CD14-positive monocyte (primary cell): ENCODE data around the gene SLC10A4. TPM values are rescaled to one million over a fixed set of nuclear protein-coding genes. Genes with fewer than 3 reads are reported as not detected.
"Not testable (repeated sequence)": the region's sequence is repeated elsewhere in the genome, so short reads cannot be mapped to it uniquely, and the experiment has no call there.

Source experiments
- DNase-seq, 3 donors: peaks; one replicate each; pipeline ENCODE4 v3.0.0-alpha.2; 2011 to 2022
- H2AFZ ChIP-seq: 2 replicates; pipeline ENCODE4 v1.6.0; 2012; ENCODE audit warnings: mild to moderate bottlenecking, low read depth, low read length, inconsistent platforms; ENCODE audit not compliant: insufficient read depth, poor library complexity, severe bottlenecking
- H3K27ac ChIP-seq, 2 donors: 1 replicate in 1 of 2; 2 replicates in 1 of 2; pipeline ENCODE4 v1.5.1; 2012 to 2013; ENCODE audit warnings: low read length in 2 of 2, control low read depth in 1 of 2, inconsistent platforms in 1 of 2, low read depth in 1 of 2, mild to moderate bottlenecking in 1 of 2
- H3K27me3 ChIP-seq, 2 donors: one replicate each; pipeline versions ENCODE4 v1.6.0 to v1.6.1; 2011 to 2013; ENCODE audit warnings: low read length in 2 of 2; ENCODE audit not compliant: control insufficient read depth in 2 of 2, insufficient read depth in 2 of 2
- H3K36me3 ChIP-seq, 2 donors: replicated peaks in 1 of 2; 1 replicate in 1 of 2; 2 replicates in 1 of 2; pipeline versions ENCODE4 v1.5.1 to v1.6.1; 2012 to 2013; ENCODE audit warnings: low read length in 2 of 2, control low read depth in 1 of 2, inconsistent platforms in 1 of 2, mild to moderate bottlenecking in 1 of 2; ENCODE audit not compliant: insufficient read depth in 2 of 2, control insufficient read depth in 1 of 2
- H3K4me1 ChIP-seq, 2 donors: 1 replicate in 1 of 2; 2 replicates in 1 of 2; pipeline versions ENCODE4 v1.5.1 to v1.6.1; 2012 to 2013; ENCODE audit warnings: low read length in 2 of 2, control low read depth in 1 of 2, inconsistent platforms in 1 of 2, mild to moderate bottlenecking in 1 of 2, moderate library complexity in 1 of 2; ENCODE audit not compliant: insufficient read depth in 2 of 2, control insufficient read depth in 1 of 2
- H3K4me2 ChIP-seq: replicated peaks from 2 replicates; pipeline ENCODE3; 2012; ENCODE audit warnings: low read length, moderate library complexity, mild to moderate bottlenecking; ENCODE audit not compliant: poor library complexity, severe bottlenecking; ENCODE audit errors: extremely low read depth
- H3K4me3 ChIP-seq, 3 experiments: fragments of 200-600 bp in 1 of 3; sonication (generic) in 1 of 3; replicated peaks in 1 of 3; 1 replicate in 2 of 3; 2 replicates in 1 of 3; pipeline ENCODE4 v1.5.1; 2011 to 2013; ENCODE audit warnings: low read length in 3 of 3, mild to moderate bottlenecking in 3 of 3, control low read depth in 2 of 3, low read depth in 2 of 3, inconsistent platforms in 1 of 3, moderate library complexity in 1 of 3
- H3K79me2 ChIP-seq: 2 replicates; pipeline ENCODE4 v1.6.0; 2012; ENCODE audit warnings: mild to moderate bottlenecking, control low read depth, inconsistent platforms, low read length, moderate library complexity; ENCODE audit not compliant: insufficient read depth
- H3K9ac ChIP-seq: 2 replicates; pipeline ENCODE4 v1.6.0; 2017; ENCODE audit warnings: low read length, mild to moderate bottlenecking; ENCODE audit not compliant: insufficient read depth, poor library complexity, severe bottlenecking
- H3K9me3 ChIP-seq, 2 donors: replicated peaks in 1 of 2; 1 replicate in 1 of 2; 2 replicates in 1 of 2; pipeline versions ENCODE4 v1.5.1 to v1.6.1; 2012 to 2013; ENCODE audit warnings: low read length in 2 of 2, control low read depth in 1 of 2; ENCODE audit not compliant: control insufficient read depth in 1 of 2, insufficient read depth in 1 of 2
- H4K20me1 ChIP-seq: 2 replicates; pipeline ENCODE4 v1.6.0; 2012; ENCODE audit warnings: mild to moderate bottlenecking, low read length, control low read depth, moderate library complexity; ENCODE audit not compliant: insufficient read depth
- H3K27ac Mint-ChIP-seq, 7 donors: one replicate each; pipeline ENCODE4 v1.8.0; 2020; ENCODE audit warnings: mild to moderate bottlenecking in 7 of 7, mixed read lengths in 7 of 7, moderate library complexity in 6 of 7, inconsistent platforms in 2 of 7
- H3K27me3 Mint-ChIP-seq, 3 donors: one replicate each; pipeline ENCODE4 v1.8.0; 2021 to 2022; ENCODE audit warnings: low read depth in 3 of 3, mild to moderate bottlenecking in 3 of 3, mixed read lengths in 3 of 3, moderate library complexity in 3 of 3, inconsistent platforms in 1 of 3
- H3K36me3 Mint-ChIP-seq, 2 donors: one replicate each; pipeline ENCODE4 v1.8.0; 2020; ENCODE audit warnings: mixed read lengths in 2 of 2, inconsistent platforms in 1 of 2, mild to moderate bottlenecking in 1 of 2
- H3K4me1 Mint-ChIP-seq: one replicate; pipeline ENCODE4 v1.8.0; 2020; ENCODE audit warnings: mild to moderate bottlenecking, mixed read lengths
- H3K4me3 Mint-ChIP-seq, 2 donors: one replicate each; pipeline ENCODE4 v1.8.0; 2020; ENCODE audit warnings: mild to moderate bottlenecking in 2 of 2, mixed read lengths in 2 of 2, moderate library complexity in 1 of 2
- H3K9me3 Mint-ChIP-seq, 7 donors: one replicate each; pipeline ENCODE4 v1.8.0; 2020 to 2022; ENCODE audit warnings: mixed read lengths in 7 of 7, mild to moderate bottlenecking in 6 of 7, moderate library complexity in 6 of 7, inconsistent platforms in 2 of 7
- CTCF ChIP-seq: fragments of 200-600 bp; IDR thresholded peaks from one replicate; pipeline ENCODE4 v1.8.0; 2022; ENCODE audit warnings: antibody characterized with exemption, mild to moderate bottlenecking
- WGBS: methylation state at CpG from one replicate; pipeline ENCODE4 v1.1.5; 2013; ENCODE audit warnings: missing lambda C conversion rate; ENCODE audit not compliant: insufficient coverage; 5-methylcytosine and 5-hydroxymethylcytosine counted together
- intact Hi-C, 2 donors: fragments of 100-400 bp; cut with micrococcal nuclease; formaldehyde crosslinking; loops; one replicate each; pipeline versions ENCODE4 v1.15.0 to v1.15.1; 2023
- polyA plus RNA-seq, 3 donors: library from polyadenylated mRNA; depleted of rRNA in 1 of 3; unstranded in 2 of 3; stranded (reverse) in 1 of 3; fragments of 300-500 nt in 2 of 3; fragments of >200 nt in 1 of 3; fragmentation: Illumina TruSeq in 2 of 3; gene quantifications; 1 replicate in 2 of 3; 2 replicates in 1 of 3; pipeline ENCODE4 v1.2.3, GENCODE V29; 2012 to 2021

SLC10A4 gene
- polyA plus RNA-seq, 3 donors, result not detected

DNA sequence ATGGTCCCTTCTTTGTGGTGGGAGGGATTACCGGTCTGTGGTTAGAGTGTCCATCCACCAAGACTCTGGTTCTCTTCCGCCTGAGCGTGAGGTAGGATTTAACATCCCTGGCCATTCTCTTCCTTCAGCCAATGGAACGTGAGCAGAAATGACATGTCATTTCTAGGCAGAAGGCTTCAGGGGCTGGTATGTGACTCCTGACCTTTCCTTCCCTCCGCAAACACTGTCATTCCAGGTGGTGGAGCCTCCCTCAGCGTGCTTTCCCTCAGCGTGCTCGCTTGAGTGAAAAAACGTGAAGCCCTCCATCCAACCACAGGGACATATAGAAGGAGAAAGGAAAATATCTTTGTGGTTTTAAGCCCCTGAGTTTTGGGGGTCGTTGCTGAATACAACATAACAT lies 34.0 kb upstream of the SLC10A4 start:
- Mint-ChIP-seq H3K36me3 (no peaks in the 10 kb centered on the region), H3K27me3 (peaks cover 0 to 2% (median 2%) of the 10 kb centered on the region in 3 donors), H3K9me3 (peaks cover 0 to 5% (median 0%) of the 10 kb centered on the region in 7 donors), H3K4me3 (no peak overlapping the region), H3K27ac (no peak overlapping the region), H3K4me1 (no peaks in the 10 kb centered on the region)
- WGBS, result 100% methylated on average over 4 of the region's 10 CpGs
- no peak for DNase-seq
- Histone ChIP-seq H3K4me2 (no peak overlapping the region), H3K79me2 (no peaks in the 10 kb centered on the region), H3K27ac (no peak overlapping the region), H3K27me3 (no peaks in the 10 kb centered on the region), H4K20me1 (no peaks in the 10 kb centered on the region), H2AFZ (no peak overlapping the region), H3K9ac (no peak overlapping the region), H3K9me3 (no peaks in the 10 kb centered on the region), H3K36me3 (no peaks in the 10 kb centered on the region), H3K4me1 (no peaks in the 10 kb centered on the region), H3K4me3 (no peak overlapping the region)
- TF ChIP-seq CTCF, result no peak
- intact Hi-C loops, result no loop called here

- Histone ChIP-seq H3K9me3 (no peaks in the 10 kb centered on the region), H3K36me3 (no peaks in the 10 kb centered on the region), H3K27ac (no peak overlapping the region), H2AFZ (no peak overlapping the region), H3K27me3 (no peaks in the 10 kb centered on the region), H3K79me2 (no peaks in the 10 kb centered on the region), H4K20me1 (no peaks in the 10 kb centered on the region), H3K9ac (no peak overlapping the region), H3K4me3 (no peak overlapping the region), H3K4me1 (no peaks in the 10 kb centered on the region), H3K4me2 (no peak overlapping the region)
- peaks cover 0 to 4% (median 2%) of the 10 kb centered on the region in 3 donors for H3K27me3 Mint-ChIP-seq
- H3K36me3 Mint-ChIP-seq, result no peaks in the 10 kb centered on the region
- TF ChIP-seq CTCF, result no peak
- H3K9me3 Mint-ChIP-seq, result peaks cover 0 to 6% (median 0%) of the 10 kb centered on the region in 7 donors
- no peak overlapping the region for H3K4me3 Mint-ChIP-seq
- intact Hi-C loops, result no loop called here
- H3K4me1 Mint-ChIP-seq, result no peaks in the 10 kb centered on the region
- WGBS, result 100% methylated on average over 1 of the region's 3 CpGs
- no peak for DNase-seq
- no peak overlapping the region for H3K27ac Mint-ChIP-seq
Observed at GRCh38 chr4:48450740-48451139, 32.4 kb upstream of the SLC10A4 start.

DNA sequence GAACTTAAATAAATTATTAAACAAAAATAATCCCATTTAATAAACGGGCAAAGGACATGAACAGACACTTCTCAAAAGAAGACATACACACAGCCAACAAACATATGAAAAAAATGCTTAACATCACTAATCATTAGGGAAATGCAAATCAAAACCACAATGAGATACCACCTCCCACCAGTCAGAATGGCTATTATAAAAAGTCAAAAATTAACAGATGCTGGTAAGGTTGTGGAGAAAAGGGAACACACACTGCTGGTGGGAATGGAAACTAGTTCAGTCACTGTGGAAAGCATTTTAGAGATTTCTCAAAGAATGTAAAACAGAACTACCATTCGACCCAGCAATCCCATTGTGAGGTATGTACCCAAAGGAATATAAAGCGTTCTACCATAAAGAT lies 31.5 kb upstream of the SLC10A4 start:
- H3K79me2 ChIP-seq, H3K27me3 Mint-ChIP-seq, H3K9ac ChIP-seq, H3K4me3 ChIP-seq, H3K27me3 ChIP-seq, H3K27ac Mint-ChIP-seq, H3K4me1 Mint-ChIP-seq, H4K20me1 ChIP-seq, H3K36me3 Mint-ChIP-seq, H3K4me2 ChIP-seq, H3K4me1 ChIP-seq, H3K9me3 ChIP-seq, DNase-seq, H3K4me3 Mint-ChIP-seq, intact Hi-C loops, H3K27ac ChIP-seq, H3K36me3 ChIP-seq, H3K9me3 Mint-ChIP-seq, H2AFZ ChIP-seq: not testable (repeated sequence)
- 80% methylated on average over 1 of the region's 3 CpGs for WGBS
